Measurements from ENCODE around the gene DMD. TPM values are rescaled to one million over a fixed set of nuclear protein-coding genes. Genes with fewer than 3 reads are reported as not detected.
A peak's percentile ranks its signal among the peaks of the same experiment; 100 is the strongest.

Gene DMD
- total RNA-seq, 1 donor from 2014 or later: 30.6 TPM

DNA sequence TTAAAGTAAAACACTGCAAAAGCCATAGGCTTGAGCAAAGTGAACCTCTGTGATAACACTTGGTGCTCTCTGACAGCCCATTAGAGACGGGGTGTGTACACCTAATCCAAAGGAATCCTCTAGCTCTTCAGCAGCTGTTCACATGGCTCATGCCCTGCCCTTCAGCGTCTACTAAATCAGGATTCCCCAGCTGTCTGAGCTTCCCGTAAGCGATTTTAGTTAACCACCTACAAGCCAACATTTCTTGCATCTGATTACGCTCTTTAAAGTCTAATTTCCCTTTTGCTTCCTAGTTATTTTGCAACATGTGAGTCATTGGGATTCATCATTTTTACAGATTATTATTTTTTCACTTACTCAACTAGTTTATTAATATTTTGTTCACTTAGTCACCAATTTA lies 6.5 kb downstream of the DMD start:
- H3K27ac Mint-ChIP-seq: no peak overlapping the region

GRCh38 chrX:33198561-33199279 lies 12.6 kb downstream of the DMD start:
- Histone ChIP-seq H3K4me1 (no peaks in the 10 kb centered on the region), H3K9me3 (ENCODE audit: low read depth) (no peaks in the 10 kb centered on the region), H4K20me1 (ENCODE audit: low read depth) (no peaks in the 10 kb centered on the region), H3K4me2 (no peak overlapping the region), H3F3A (ENCODE audit: low read depth) (no peaks in the 10 kb centered on the region), H3K79me2 (ENCODE audit: low read depth) (no peaks in the 10 kb centered on the region), H2AFZ (replicated peaks) (no peak overlapping the region), H3K27ac (no peak overlapping the region), H3K27me3 (no peaks in the 10 kb centered on the region), H3K9ac (no peak overlapping the region), H3K4me3 (no peak overlapping the region), H3K36me3 (no peaks in the 10 kb centered on the region)
- Mint-ChIP-seq H3K4me1 (no peaks in the 10 kb centered on the region), H3K4me3 (no peak overlapping the region), H3K27me3 (ENCODE audit: insufficient read depth, low read depth) (no peaks in the 10 kb centered on the region), H3K9me3 (no peaks in the 10 kb centered on the region), H3K36me3 (no peaks in the 10 kb centered on the region), H3K27ac (no peak overlapping the region)
- DNase-seq (ENCODE audit: low spot score): no peak
- no peak for TF ChIP-seq EZH2phosphoT487 (IDR thresholded peaks at IDR 0.05)

More for the DNA sequence above, 6.5 kb downstream of the DMD start:
- no peaks in the 10 kb centered on the region for H4K20me1 ChIP-seq (ENCODE audit: low read depth)
- no peaks in the 10 kb centered on the region for H3K27me3 Mint-ChIP-seq (ENCODE audit: insufficient read depth, low read depth)
- no peak overlapping the region for H3K4me3 ChIP-seq
- no peak for TF ChIP-seq CTCF (IDR thresholded peaks at IDR 0.05)
- TF ChIP-seq EZH2 (IDR thresholded peaks at IDR 0.05): no peak
- TF ChIP-seq EZH2phosphoT487 (IDR thresholded peaks at IDR 0.05): no peak
- DNase-seq (ENCODE audit: low spot score): no peak
- H3K9ac ChIP-seq: no peak overlapping the region
- no peak overlapping the region for H3K4me3 Mint-ChIP-seq
- no peaks in the 10 kb centered on the region for H3K36me3 ChIP-seq
- H3K27me3 ChIP-seq: no peaks in the 10 kb centered on the region
- no peaks in the 10 kb centered on the region for H3K79me2 ChIP-seq (ENCODE audit: low read depth)
- no peaks in the 10 kb centered on the region for H3K36me3 Mint-ChIP-seq
- H3F3A ChIP-seq (ENCODE audit: low read depth): no peaks in the 10 kb centered on the region
- H3K27ac ChIP-seq: no peak overlapping the region
- H3K9me3 Mint-ChIP-seq: no peaks in the 10 kb centered on the region
- no peaks in the 10 kb centered on the region for H3K4me1 ChIP-seq
- no peak overlapping the region for H3K4me2 ChIP-seq
- no peak overlapping the region for H2AFZ ChIP-seq (replicated peaks)
- H3K4me1 Mint-ChIP-seq: no peaks in the 10 kb centered on the region
- no peaks in the 10 kb centered on the region for H3K9me3 ChIP-seq (ENCODE audit: low read depth)

- Histone ChIP-seq H3K4me3 (no peak overlapping the region), H3K79me2 (ENCODE audit: low read depth) (no peaks in the 10 kb centered on the region), H3K27ac (no peak overlapping the region), H3K4me1 (no peaks in the 10 kb centered on the region), H3F3A (ENCODE audit: low read depth) (no peaks in the 10 kb centered on the region), H3K36me3 (no peaks in the 10 kb centered on the region), H3K4me2 (no peak overlapping the region), H3K9me3 (ENCODE audit: low read depth) (no peaks in the 10 kb centered on the region), H4K20me1 (ENCODE audit: low read depth) (no peaks in the 10 kb centered on the region), H3K9ac (no peak overlapping the region), H3K27me3 (peaks cover 20% of the 10 kb centered on the region), H2AFZ (replicated peaks) (no peak overlapping the region)
- Mint-ChIP-seq H3K4me3 (no peak overlapping the region), H3K9me3 (no peaks in the 10 kb centered on the region), H3K27me3 (ENCODE audit: insufficient read depth, low read depth) (no peaks in the 10 kb centered on the region), H3K27ac (no peak overlapping the region), H3K4me1 (no peaks in the 10 kb centered on the region), H3K36me3 (no peaks in the 10 kb centered on the region)
- no peak for TF ChIP-seq CTCF (IDR thresholded peaks at IDR 0.05)
- TF ChIP-seq EZH2phosphoT487 (IDR thresholded peaks at IDR 0.05): no peak
- TF ChIP-seq EZH2 (IDR thresholded peaks at IDR 0.05): no peak
- no peak for DNase-seq (ENCODE audit: low spot score)
Observed at GRCh38 chrX:33195698-33196097, 15.7 kb downstream of the DMD start.

GRCh38 chrX:33194876-33195433 lies 16.4 kb downstream of the DMD start:
- Mint-ChIP-seq H3K9me3 (no peaks in the 10 kb centered on the region), H3K4me1 (no peaks in the 10 kb centered on the region), H3K27ac (no peak overlapping the region), H3K27me3 (ENCODE audit: insufficient read depth, low read depth) (no peaks in the 10 kb centered on the region), H3K4me3 (no peak overlapping the region), H3K36me3 (no peaks in the 10 kb centered on the region)
- H3F3A ChIP-seq (ENCODE audit: low read depth): no peaks in the 10 kb centered on the region
- no peak overlapping the region for H3K4me2 ChIP-seq
- H2AFZ ChIP-seq (replicated peaks): no peak overlapping the region
- no peak for TF ChIP-seq EZH2phosphoT487 (IDR thresholded peaks at IDR 0.05)
- TF ChIP-seq EZH2 (IDR thresholded peaks at IDR 0.05): no peak
- no peak for TF ChIP-seq CTCF (IDR thresholded peaks at IDR 0.05)
- no peaks in the 10 kb centered on the region for H3K4me1 ChIP-seq
- H3K9me3 ChIP-seq (ENCODE audit: low read depth): no peaks in the 10 kb centered on the region
- peak; percentile 38 for DNase-seq (ENCODE audit: low spot score)
- H3K27me3 ChIP-seq: peaks cover 23% of the 10 kb centered on the region
- no peaks in the 10 kb centered on the region for H3K79me2 ChIP-seq (ENCODE audit: low read depth)
- no peak overlapping the region for H3K4me3 ChIP-seq
- no peak overlapping the region for H3K9ac ChIP-seq
- no peaks in the 10 kb centered on the region for H3K36me3 ChIP-seq
- H3K27ac ChIP-seq: no peak overlapping the region
- no peaks in the 10 kb centered on the region for H4K20me1 ChIP-seq (ENCODE audit: low read depth)

Measured in neural progenitor cell (in vitro differentiated cells).